Upper lobe of left lung (tissue), 4 donors: Measurements from ENCODE around the gene ACTR3C.
A peak's percentile ranks its signal among the peaks of the same experiment; 100 is the strongest.

Experiments used
- CTCF ChIP-seq, 6 experiments: fragments of 450-650 bp in 4 of 6; fragments of 200-600 bp in 2 of 6; sonication (generic) in 2 of 6; IDR thresholded peaks; one replicate each; pipeline ENCODE4 v1.5.1; 2016 to 2019; ENCODE audit warnings: antibody characterized with exemption in 6 of 6
- EP300 ChIP-seq, 4 donors: sonication (generic); formaldehyde crosslinking; IDR thresholded peaks; one replicate each; pipeline ENCODE4 v1.5.1; 2017; ENCODE audit warnings: antibody characterized with exemption in 4 of 4, control low read depth in 2 of 4
- POLR2A ChIP-seq, 4 donors: fragments of 450-650 bp; IDR thresholded peaks; one replicate each; pipeline ENCODE4 v1.5.1; 2016 to 2017; ENCODE audit warnings: antibody characterized with exemption in 4 of 4, mild to moderate bottlenecking in 2 of 4
- POLR2AphosphoS5 ChIP-seq, 2 donors: sonication (generic); formaldehyde crosslinking; IDR thresholded peaks; one replicate each; pipeline ENCODE4 v1.5.1; 2017; ENCODE audit warnings: antibody characterized with exemption in 2 of 2

GRCh38 chr7:150356265-150356897, 33.0 kb upstream of the ACTR3C start:
- no peak for TF ChIP-seq POLR2A (IDR thresholded peaks at IDR 0.05)
- peak in 4 of 6 experiments; percentile 16 to 49 (median 33) for TF ChIP-seq CTCF (IDR thresholded peaks at IDR 0.05)
- TF ChIP-seq EP300 (IDR thresholded peaks at IDR 0.05): no peak
- no peak for TF ChIP-seq POLR2AphosphoS5 (IDR thresholded peaks at IDR 0.05)
